Stimulated activated CD4-positive, alpha-beta T cell treated with anti-CD3 and anti-CD28 coated beads, Interleukin-12 subunit alpha, Interleukin-12 subunit beta, amount 100 ng/mL, for 24 hours (primary cell): ENCODE data around the gene PLAGL1.
"Not testable (repeated sequence)": the region's sequence is repeated elsewhere in the genome, so short reads cannot be mapped to it uniquely, and the experiment has no call there.

Source experiments
- DNase-seq, 2 experiments: peaks; one replicate each; pipeline ENCODE4 v3.0.0-alpha.2; 2020; ENCODE audit warnings: low read depth in 2 of 2

PLAGL1 gene

GRCh38 chr6:144009628-144010027 is 1.6 kb upstream of the PLAGL1 start:
- DNase-seq, result not testable (repeated sequence)

- DNase-seq, result no peak
Measured at GRCh38 chr6:144008846-144009245, 787 bp upstream of the PLAGL1 start.

GRCh38 chr6:144007478-144008119 is 460 bp downstream of the PLAGL1 start:
- no peak for DNase-seq

GRCh38 chr6:144006736-144007477 is 1.2 kb downstream of the PLAGL1 start:
- no peak for DNase-seq

- DNase-seq, result no peak
Measured at GRCh38 chr6:143999406-143999805, 8.7 kb downstream of the PLAGL1 start.

- no peak for DNase-seq
Measured at GRCh38 chr6:143998686-143999085, 9.4 kb downstream of the PLAGL1 start.

- no peak for DNase-seq
Measured at GRCh38 chr6:143993965-143994646, 14.0 kb downstream of the PLAGL1 start.

- DNase-seq, result no peak
Measured at GRCh38 chr6:143992285-143992684, 15.8 kb downstream of the PLAGL1 start.

- no peak for DNase-seq
Measured at GRCh38 chr6:143986463-143987065, 21.5 kb downstream of the PLAGL1 start.

- DNase-seq, result no peak
Measured at GRCh38 chr6:143984666-143985065, 23.4 kb downstream of the PLAGL1 start.

- DNase-seq, result no peak
Measured at GRCh38 chr6:143982968-143983367, 25.1 kb downstream of the PLAGL1 start.

- DNase-seq, result no peak
Measured at GRCh38 chr6:143980921-143981320, 27.1 kb downstream of the PLAGL1 start.

GRCh38 chr6:143976806-143977349 is 31.2 kb downstream of the PLAGL1 start:
- DNase-seq, result no peak

- no peak for DNase-seq
Measured at GRCh38 chr6:143974089-143974488, 34.0 kb downstream of the PLAGL1 start.

- no peak for DNase-seq
Measured at GRCh38 chr6:143973097-143973966, 34.7 kb downstream of the PLAGL1 start.

- DNase-seq, result no peak
Measured at GRCh38 chr6:143971482-143972205, 36.4 kb downstream of the PLAGL1 start.

GRCh38 chr6:143970456-143971218 is 37.4 kb downstream of the PLAGL1 start:
- no peak for DNase-seq

GRCh38 chr6:143969077-143969476 is 39.0 kb downstream of the PLAGL1 start:
- no peak for DNase-seq

GRCh38 chr6:143967706-143968376 is 40.2 kb downstream of the PLAGL1 start:
- no peak for DNase-seq
